ENCODE results near the gene DLST.

DLST gene

DNA sequence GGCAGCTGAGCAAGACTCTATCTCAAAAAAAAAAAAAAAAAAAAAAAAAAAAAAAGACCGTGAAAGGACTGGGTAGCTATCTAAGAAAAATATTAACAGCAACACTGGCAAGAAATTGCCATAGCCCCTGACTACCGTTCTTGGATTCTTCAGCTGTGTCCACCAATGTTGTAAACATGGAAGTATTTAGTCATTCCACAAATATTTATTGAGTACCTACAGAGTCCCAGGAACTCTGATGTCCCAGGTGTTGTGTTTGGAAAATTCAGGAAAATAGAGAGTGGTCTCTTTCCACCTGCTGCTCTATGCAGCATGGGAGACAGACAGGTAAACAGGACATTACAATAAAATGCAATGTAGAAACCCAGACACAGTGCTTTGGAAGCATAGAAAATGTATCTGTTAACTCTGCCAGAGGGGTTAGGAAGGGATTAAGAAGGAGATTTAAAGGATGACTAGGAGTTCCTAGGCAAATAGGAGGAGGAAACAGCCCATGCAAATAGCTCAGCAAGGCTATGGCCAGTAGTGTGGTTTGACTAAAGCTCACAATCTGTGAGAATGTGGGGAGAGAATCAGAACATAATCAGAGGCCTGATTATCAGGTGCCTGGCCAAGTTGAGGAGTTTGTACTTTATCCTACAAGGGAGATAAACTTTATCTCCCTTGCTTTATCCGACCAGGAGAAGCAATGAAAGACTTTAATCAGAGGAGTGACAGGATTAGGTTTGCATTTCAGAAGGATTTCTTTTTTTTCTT lies 2.1 kb upstream of the DLST start:
- H3K4me2 ChIP-seq (ENCODE audit: low read length) = no peak overlapping the region
- H3K4me3 ChIP-seq (ENCODE audit: low read depth, low read length, poor library complexity, severe bottlenecking) = no peak overlapping the region
- H3K4me1 ChIP-seq (ENCODE audit: insufficient read depth, low read length, severe bottlenecking) = peaks cover 31% of the 10 kb centered on the region
- H2AFZ ChIP-seq (ENCODE audit: low read length) = no peak overlapping the region
- H3K9me2 ChIP-seq (ENCODE audit: low read depth, low read length) = no peaks in the 10 kb centered on the region
- H3K27ac ChIP-seq (ENCODE audit: low read depth, low read length, poor library complexity, severe bottlenecking) = no peak overlapping the region
- peaks cover 25% of the 10 kb centered on the region for H3K79me2 ChIP-seq (ENCODE audit: insufficient read depth, low read length)
- TF ChIP-seq, protein P1, sequence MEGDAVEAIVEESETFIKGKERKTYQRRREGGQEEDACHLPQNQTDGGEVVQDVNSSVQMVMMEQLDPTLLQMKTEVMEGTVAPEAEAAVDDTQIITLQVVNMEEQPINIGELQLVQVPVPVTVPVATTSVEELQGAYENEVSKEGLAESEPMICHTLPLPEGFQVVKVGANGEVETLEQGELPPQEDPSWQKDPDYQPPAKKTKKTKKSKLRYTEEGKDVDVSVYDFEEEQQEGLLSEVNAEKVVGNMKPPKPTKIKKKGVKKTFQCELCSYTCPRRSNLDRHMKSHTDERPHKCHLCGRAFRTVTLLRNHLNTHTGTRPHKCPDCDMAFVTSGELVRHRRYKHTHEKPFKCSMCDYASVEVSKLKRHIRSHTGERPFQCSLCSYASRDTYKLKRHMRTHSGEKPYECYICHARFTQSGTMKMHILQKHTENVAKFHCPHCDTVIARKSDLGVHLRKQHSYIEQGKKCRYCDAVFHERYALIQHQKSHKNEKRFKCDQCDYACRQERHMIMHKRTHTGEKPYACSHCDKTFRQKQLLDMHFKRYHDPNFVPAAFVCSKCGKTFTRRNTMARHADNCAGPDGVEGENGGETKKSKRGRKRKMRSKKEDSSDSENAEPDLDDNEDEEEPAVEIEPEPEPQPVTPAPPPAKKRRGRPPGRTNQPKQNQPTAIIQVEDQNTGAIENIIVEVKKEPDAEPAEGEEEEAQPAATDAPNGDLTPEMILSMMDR (IDR thresholded peaks at IDR 0.05; ENCODE audit: low read length) = no peak
- no peak for TF ChIP-seq EZH2 (IDR thresholded peaks at IDR 0.05; ENCODE audit: borderline replicate concordance, low read length)
- H3K9ac ChIP-seq (ENCODE audit: low read length) = no peak overlapping the region
- 0 out of 2 replicates have a peak, but pooled peaks cover 7% of the 10 kb centered on the region for H4K20me1 ChIP-seq (ENCODE audit: insufficient read depth, low read length)
- H3K27me3 ChIP-seq (ENCODE audit: insufficient read depth, low read length) = no peaks in the 10 kb centered on the region
- H3K9me3 ChIP-seq (ENCODE audit: low read length) = no peaks in the 10 kb centered on the region
- peaks cover 11% of the 10 kb centered on the region; the same call in 1 of the 2 replicates for H3K36me3 ChIP-seq (ENCODE audit: insufficient read depth, low read length)
- H3F3A ChIP-seq (ENCODE audit: insufficient read depth, low read length) = no peaks in the 10 kb centered on the region

DNA sequence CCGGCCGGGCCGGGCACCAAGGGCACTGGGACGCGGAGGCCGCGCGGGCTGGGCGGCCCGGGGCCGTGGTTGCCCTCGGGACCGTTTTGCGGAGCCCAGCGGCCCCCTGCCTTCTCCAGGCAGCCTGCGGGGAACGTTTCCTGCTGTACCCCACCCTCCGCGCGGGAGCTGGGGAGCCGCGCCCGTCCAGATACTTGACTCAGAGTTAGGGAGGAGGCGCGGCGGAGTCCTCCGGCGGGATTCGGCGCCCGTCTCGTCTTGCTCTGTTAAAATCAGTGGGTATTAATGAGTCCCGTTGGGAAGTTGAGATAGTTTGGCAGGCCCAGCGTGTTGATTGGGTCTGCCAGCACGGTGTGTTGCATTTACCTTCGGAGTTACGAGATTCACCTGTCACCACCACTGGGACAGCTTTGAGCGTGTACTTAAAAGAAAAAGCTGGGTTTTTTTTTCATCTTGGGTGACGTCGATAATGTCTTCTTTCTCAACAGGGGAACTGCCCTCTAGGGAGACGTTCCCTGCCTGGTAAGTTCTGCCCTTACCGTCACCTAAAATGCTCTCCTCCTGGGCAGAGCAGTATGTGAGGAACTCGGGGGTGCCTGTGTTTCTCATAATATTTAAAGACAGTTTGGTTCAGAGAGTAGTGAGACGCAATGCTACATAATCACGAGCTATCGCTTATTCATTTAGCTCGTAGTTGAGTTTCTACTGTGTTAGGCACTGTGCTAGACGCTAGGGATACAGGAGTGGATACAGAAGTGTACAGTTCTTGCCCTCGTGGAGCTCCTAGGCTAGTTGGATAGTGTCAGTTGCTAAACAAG lies 596 bp downstream of the DLST start:
- H3K79me2 ChIP-seq (ENCODE audit: insufficient read depth, low read length) = peaks cover 52% of the 10 kb centered on the region

DNA sequence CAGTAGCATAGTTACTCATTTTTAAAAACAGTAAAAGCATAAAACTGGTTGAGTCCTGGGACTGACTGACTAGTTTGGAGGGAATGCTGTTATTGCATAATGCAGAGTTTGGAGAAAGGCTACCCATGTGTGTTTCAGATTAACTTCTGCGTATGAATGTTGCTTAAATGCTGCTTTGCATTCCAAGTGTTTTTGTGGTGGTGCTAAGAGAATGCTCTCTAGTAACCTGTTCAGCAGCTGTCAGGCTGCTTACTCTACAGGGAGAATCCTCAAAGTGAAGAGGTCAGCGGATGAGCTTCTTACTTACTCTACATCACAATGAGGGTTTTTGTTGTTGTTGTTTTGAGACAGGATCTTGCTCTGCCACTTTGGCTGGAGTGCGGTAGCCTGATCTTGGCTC lies 4.3 kb downstream of the DLST start:
- no peak overlapping the region for H3K27ac ChIP-seq (ENCODE audit: low read depth, low read length, poor library complexity, severe bottlenecking)
- H3K9ac ChIP-seq (ENCODE audit: low read length) = no peak overlapping the region
- H2AFZ ChIP-seq (ENCODE audit: low read length) = no peak overlapping the region
- H3K4me2 ChIP-seq (ENCODE audit: low read length) = no peak overlapping the region
- H4K20me1 ChIP-seq (ENCODE audit: insufficient read depth, low read length) = 0 out of 2 replicates have a peak, but pooled peaks cover 7% of the 10 kb centered on the region
- no peak overlapping the region for H3K4me3 ChIP-seq (ENCODE audit: low read depth, low read length, poor library complexity, severe bottlenecking)
- no peaks in the 10 kb centered on the region for H3F3A ChIP-seq (ENCODE audit: insufficient read depth, low read length)
- no peaks in the 10 kb centered on the region for H3K27me3 ChIP-seq (ENCODE audit: insufficient read depth, low read length)
- TF ChIP-seq, protein P1 (IDR thresholded peaks at IDR 0.05; ENCODE audit: low read length) = no peak
- TF ChIP-seq EZH2 (IDR thresholded peaks at IDR 0.05; ENCODE audit: borderline replicate concordance, low read length) = no peak
- peaks cover 68% of the 10 kb centered on the region for H3K79me2 ChIP-seq (ENCODE audit: insufficient read depth, low read length)
- H3K36me3 ChIP-seq (ENCODE audit: insufficient read depth, low read length) = peaks cover 69% of the 10 kb centered on the region
- peaks cover 28% of the 10 kb centered on the region for H3K4me1 ChIP-seq (ENCODE audit: insufficient read depth, low read length, severe bottlenecking)
- no peaks in the 10 kb centered on the region for H3K9me2 ChIP-seq (ENCODE audit: low read depth, low read length)
- H3K9me3 ChIP-seq (ENCODE audit: low read length) = no peaks in the 10 kb centered on the region

More for the DNA sequence above, 596 bp downstream of the DLST start:
- Histone ChIP-seq H3K27ac (ENCODE audit: low read depth, low read length, poor library complexity, severe bottlenecking) (peak overlapping the region; percentile 52), H3K4me3 (ENCODE audit: low read depth, low read length, poor library complexity, severe bottlenecking) (peak overlapping the region; percentile 93), H3K4me2 (ENCODE audit: low read length) (peak overlapping the region; percentile 95), H3F3A (ENCODE audit: insufficient read depth, low read length) (no peaks in the 10 kb centered on the region), H3K9me2 (ENCODE audit: low read depth, low read length) (no peaks in the 10 kb centered on the region), H3K4me1 (ENCODE audit: insufficient read depth, low read length, severe bottlenecking) (peaks cover 30% of the 10 kb centered on the region), H2AFZ (ENCODE audit: low read length) (no peak overlapping the region), H3K27me3 (ENCODE audit: insufficient read depth, low read length) (no peaks in the 10 kb centered on the region), H3K36me3 (ENCODE audit: insufficient read depth, low read length) (peaks cover 35% of the 10 kb centered on the region; the same call in 1 of the 2 replicates), H3K9ac (ENCODE audit: low read length) (peak overlapping the region; percentile 88), H3K9me3 (ENCODE audit: low read length) (no peaks in the 10 kb centered on the region), H4K20me1 (ENCODE audit: insufficient read depth, low read length) (0 out of 2 replicates have a peak, but pooled peaks cover 7% of the 10 kb centered on the region)
- no peak for TF ChIP-seq EZH2 (IDR thresholded peaks at IDR 0.05; ENCODE audit: borderline replicate concordance, low read length)
- TF ChIP-seq, protein P1 (IDR thresholded peaks at IDR 0.05; ENCODE audit: low read length) = no peak

Measured in OCI-LY1 (cell line).